Measurements from ENCODE around the gene CTDP1.
"Not testable (repeated sequence)": the region's sequence is repeated elsewhere in the genome, so short reads cannot be mapped to it uniquely, and the experiment has no call there.

The CTDP1 gene

DNA sequence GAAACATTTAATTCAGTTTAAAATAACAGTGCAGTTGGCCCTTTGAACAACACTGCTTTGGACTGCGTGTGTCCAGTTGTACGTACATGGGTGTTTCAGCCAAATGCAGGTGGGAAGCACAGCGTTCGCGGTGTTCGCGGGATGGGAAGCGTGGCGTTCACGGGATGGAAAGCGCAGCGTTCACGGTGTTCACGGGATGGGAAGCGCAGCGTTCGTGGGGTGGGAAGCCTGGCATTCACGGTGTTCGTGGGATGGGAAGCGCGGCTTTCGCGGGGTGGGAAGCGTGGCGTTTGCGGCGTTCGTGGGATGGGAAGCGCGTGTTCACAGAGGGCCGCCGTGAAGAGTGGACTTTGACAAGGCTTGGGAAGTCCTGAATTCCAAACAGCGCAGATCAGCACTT is 47.6 kb downstream of the CTDP1 start:
- DNase-seq = no peak

- DNase-seq = no peak
Measured at GRCh38 chr18:79728931-79729586, 49.5 kb downstream of the CTDP1 start.

- no peak for DNase-seq
Measured at GRCh38 chr18:79729611-79730010, 50.0 kb downstream of the CTDP1 start.

GRCh38 chr18:79730804-79731203 is 51.2 kb downstream of the CTDP1 start:
- no peak for DNase-seq

- DNase-seq = not testable (repeated sequence)
Measured at GRCh38 chr18:79731881-79732720, 52.5 kb downstream of the CTDP1 start.

- no peak for DNase-seq
Measured at GRCh38 chr18:79732721-79733025, 53.1 kb downstream of the CTDP1 start.

DNA sequence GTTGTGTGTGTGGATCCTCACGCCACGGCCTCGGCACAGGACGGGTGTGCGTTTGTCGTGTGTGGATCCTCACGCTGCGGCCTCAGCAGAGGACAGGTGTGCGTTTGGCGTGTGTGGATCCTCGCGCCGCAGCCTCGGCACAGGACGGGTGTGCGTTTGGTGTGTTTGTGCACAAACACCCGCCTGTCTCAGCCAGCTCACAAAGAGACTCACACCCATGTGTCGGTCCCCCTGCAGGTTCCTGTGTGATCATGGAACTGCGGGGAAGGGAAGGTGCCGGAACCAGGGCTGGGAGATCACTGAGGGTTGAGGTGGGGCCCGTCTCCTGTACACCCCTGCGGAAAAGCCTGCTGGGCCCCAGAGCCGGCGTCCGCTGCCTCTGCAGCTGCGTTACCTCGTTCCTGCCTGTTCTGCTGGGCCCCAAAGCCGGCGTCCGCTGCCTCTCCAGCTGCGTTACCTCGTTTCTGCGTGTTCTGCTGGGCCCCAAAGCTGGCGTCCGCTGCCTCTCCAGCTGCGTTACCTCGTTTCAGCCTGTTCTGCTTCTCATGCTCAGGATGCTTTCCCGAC is 53.6 kb downstream of the CTDP1 start:
- no peak for DNase-seq

DNA sequence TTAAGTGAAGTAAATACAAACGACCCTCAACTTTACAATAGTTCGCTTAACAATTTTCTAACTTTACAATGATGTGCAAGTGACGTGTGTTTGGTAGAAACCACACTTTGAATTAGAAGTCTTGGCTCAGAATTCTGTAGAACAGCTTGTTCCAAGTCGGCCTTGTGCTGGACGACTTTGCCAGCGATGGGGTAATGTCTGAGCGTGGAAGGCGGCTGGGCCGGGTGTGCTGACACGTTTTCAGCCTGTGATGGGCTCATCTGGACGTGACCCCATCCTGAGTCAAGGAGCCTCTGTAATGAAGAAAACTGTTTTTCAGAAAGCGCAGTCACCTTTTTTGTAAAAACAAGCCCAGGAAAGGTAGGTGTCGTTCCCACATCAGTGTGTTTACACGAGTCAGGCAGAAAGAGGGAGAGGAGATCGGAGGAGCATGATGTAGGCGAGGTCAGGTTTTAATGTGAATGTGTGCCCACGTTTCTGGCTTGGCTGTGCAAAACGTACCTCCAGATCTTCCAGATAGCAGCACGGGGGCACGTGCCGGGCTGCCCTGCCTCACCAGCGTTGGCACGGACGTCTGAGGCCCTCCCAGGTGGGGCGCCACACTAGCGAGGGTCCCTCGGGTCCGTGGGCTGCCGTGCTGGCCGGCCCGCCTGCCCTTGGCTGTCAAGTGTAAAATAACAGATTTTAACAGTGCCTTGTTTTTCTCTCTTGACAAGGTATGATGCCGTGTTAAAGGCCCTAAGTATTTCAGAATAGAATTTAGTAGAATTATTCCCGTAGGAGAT is 54.6 kb downstream of the CTDP1 start:
- no peak for DNase-seq

- DNase-seq = no peak
Measured at GRCh38 chr18:79735071-79735980, 55.7 kb downstream of the CTDP1 start.

DNA sequence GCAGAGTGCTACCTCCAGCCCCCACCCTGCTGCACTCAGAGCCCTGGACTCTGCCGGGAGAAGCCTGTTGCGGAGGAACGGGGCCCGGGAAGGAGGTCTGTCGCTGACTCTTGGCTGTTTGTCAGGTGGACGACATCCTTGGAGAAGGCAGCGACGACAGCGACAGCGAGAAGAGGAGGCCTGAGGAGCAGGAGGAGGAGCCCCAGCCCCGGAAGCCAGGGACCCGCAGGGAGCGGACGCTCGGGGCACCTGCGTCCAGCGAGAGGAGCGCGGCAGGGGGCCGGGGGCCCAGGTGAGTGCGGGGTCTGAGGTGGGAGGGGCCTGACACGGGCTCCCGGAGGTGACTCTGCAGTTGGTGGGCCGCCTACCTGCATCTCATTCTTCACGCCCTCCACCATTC is 56.6 kb downstream of the CTDP1 start:
- DNase-seq = no peak

DNA sequence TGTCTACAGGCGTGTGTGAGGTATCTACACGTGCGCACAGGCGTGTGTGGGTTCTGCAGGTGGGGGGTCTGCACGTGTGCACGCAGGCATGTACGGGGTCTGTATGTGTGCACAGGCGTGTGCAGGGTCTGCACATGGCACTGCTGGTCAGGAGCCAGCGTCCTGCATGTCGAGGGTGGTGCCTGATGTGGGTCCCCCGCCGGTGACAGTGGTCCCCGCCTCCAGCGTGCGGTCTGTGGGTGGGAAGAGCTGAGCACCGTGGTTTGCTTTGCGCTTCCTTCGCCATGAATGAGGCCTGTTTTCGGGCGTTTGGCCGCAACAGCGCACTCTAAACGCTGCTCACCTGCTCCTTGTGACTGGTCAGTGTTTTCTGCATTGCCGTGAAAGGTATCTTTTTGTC is 57.2 kb downstream of the CTDP1 start:
- DNase-seq = no peak

GRCh38 chr18:79737426-79737825 is 57.8 kb downstream of the CTDP1 start:
- DNase-seq = no peak

DNA sequence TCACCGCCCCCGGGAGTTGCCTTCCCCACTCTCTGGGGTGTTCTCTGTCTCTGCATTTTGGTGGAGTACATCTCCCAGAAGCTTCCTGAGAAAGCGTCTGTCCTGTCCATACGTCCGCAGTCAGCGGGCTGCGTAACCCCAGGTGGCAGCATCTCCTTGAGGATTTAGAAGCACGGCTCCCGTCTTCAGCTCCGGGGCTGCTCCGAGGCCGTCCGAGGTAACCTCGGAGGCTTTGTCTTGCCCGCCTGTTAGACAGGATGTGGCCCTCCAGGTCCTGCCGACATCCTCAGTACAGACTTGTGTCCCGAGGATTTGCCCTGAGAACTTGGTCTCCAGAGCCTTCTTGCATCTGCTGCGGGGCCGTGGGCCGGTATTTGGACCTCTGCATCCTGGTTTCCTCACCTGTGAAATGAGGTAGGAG is 58.4 kb downstream of the CTDP1 start:
- DNase-seq = no peak

DNA sequence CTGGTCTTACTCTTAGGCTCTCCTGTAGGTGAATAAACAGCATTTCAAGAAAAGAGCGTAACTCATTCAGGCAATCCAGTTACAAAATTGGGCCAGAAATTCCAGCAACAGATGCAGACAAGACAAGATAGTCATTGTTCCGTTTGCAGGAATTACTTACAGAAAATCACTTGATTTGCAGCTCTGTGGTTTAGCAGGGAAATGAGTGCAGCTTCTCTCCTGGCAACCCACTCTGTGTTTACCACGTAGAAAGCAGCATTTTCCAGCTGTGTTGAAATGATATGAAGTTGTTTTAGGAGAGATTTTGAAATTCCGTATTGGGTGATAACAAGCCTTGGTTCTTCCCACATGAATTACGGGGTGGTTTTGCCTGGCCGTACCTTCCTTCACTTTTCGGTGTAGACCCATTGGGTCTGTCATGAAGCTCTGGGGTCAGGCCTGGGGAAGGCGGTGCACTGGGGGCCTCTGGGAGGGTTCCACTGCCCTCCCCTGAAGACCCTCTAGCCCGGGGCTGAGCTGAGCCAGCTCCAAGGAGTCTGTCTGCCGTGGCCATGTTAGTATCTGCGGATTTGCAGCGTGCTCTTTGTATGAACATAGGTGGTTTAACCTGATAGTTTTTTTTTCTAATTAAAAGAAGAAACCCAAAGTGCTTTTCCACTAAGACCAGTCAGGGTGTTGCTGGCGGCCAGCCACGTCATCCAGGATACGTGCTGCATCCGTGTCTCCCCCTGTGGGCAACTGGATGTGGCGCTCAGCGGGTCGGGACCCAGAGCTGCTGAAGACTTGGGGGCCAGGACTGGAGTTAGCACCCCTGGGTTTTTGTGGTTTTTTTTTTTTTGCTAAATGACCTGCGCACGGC is 59.2 kb downstream of the CTDP1 start:
- DNase-seq = no peak

DNA sequence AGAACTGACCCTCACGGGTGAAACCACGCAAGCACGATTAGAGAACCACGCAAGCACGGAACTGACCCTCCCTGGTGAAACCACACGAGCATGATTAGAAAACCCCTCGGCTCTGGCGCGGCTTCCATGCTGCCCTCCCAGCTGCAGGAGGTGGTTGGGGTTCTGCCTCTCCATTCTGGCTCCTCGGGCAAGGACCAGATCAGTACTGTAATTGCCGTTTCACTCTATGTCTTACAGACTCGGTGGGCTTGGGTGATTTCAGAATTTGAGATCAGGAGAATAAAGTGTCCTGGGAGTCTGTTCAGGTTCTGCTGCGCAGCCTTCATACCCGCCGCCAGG is 59.8 kb downstream of the CTDP1 start:
- DNase-seq = no peak

DNA sequence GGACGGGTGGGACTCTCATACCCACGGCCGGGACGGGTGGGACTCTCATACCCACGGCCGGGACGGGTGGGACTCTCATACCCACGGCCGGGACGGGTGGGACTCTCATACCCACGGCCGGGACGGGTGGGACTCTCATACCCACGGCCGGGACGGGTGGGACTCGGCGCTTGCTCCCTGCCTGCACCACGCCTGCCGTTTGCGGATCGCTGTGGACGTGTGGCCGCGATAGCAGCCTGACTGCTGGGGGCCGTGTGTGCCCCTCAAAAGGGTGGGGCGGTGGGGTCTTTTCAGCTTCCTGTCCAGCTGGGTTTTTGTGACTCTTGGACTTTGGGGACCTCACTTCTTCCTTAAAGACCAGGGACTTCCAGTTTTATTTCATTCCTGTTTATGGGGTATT is 60.4 kb downstream of the CTDP1 start:
- not testable (repeated sequence) for DNase-seq

- DNase-seq = no peak
Measured at GRCh38 chr18:79740521-79741361, 61.1 kb downstream of the CTDP1 start.

- no peak for DNase-seq
Measured at GRCh38 chr18:79741362-79741700, 61.7 kb downstream of the CTDP1 start.

- no peak for DNase-seq
Measured at GRCh38 chr18:79742076-79742475, 62.5 kb downstream of the CTDP1 start.

DNA sequence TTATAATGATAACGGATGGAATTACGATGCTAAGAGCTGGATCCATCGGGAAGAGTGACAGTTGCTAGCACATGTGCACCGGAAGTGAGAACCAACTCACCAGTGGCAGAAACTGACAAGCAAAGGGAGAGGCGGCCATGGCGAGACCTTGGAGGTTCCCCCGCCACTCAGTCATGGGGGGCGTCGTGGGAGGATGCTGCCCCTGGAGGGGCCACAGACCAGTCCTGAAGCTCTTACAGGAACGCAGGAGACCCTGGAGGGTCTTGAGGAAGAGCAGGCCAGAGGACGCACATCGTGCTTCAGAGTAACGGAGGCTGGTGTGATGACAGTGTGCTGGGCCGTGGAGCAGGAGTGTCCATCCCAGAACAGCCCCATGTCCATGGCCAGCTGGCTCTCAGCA is 65.0 kb downstream of the CTDP1 start:
- no peak for DNase-seq

GRCh38 chr18:79746730-79747129 is 67.1 kb downstream of the CTDP1 start:
- DNase-seq = no peak
